ENCODE results near the gene SLC17A3.

- no peak for TF ChIP-seq CTCF (IDR thresholded peaks at IDR 0.05)
- no peak for TF ChIP-seq POLR2A (IDR thresholded peaks at IDR 0.05)
- TF ChIP-seq EP300 (IDR thresholded peaks at IDR 0.05) = no peak
Measured at GRCh38 chr6:25899123-25899522, 25.1 kb upstream of the SLC17A3 start.

Data from tibial nerve (tissue), 4 donors.